RWPE2 (cell line): ENCODE results near the gene TOM1L2.

ENCODE experiments used
- ATAC-seq: fragments of 200-7000 bp; cut with Tn5 transposase; 3 replicates; pipeline ENCODE4 v1.9.1; 2021; ENCODE audit warnings: low read depth
- DNase-seq: peaks from one replicate; pipeline ENCODE4 v3.0.0-alpha.2; 2020; ENCODE audit warnings: low spot score
- H3K27ac ChIP-seq: fragments of 450-650 bp; 2 replicates; pipeline ENCODE4 v1.5.1; 2017; ENCODE audit warnings: mild to moderate bottlenecking; ENCODE audit not compliant: poor library complexity, severe bottlenecking
- H3K27me3 ChIP-seq: fragments of 250-450 bp; sonication (Bioruptor Pico); 2 replicates; pipeline ENCODE4 v1.5.1; 2021; ENCODE audit warnings: mild to moderate bottlenecking, moderate library complexity; ENCODE audit not compliant: insufficient read depth, poor library complexity, severe bottlenecking
- H3K36me3 ChIP-seq: fragments of 250-450 bp; sonication (Bioruptor Pico); 2 replicates; pipeline ENCODE4 v1.5.1; 2020; ENCODE audit warnings: low read depth, mild to moderate bottlenecking, moderate library complexity
- H3K4me1 ChIP-seq: fragments of 250-450 bp; sonication (Bioruptor Pico); 2 replicates; pipeline ENCODE4 v1.5.1; 2021; ENCODE audit warnings: mild to moderate bottlenecking, moderate library complexity; ENCODE audit not compliant: insufficient read depth, poor library complexity, severe bottlenecking
- H3K4me3 ChIP-seq: fragments of 250-450 bp; sonication (Bioruptor Pico); 2 replicates; pipeline ENCODE4 v1.5.1; 2021; ENCODE audit warnings: mild to moderate bottlenecking, moderate library complexity; ENCODE audit not compliant: severe bottlenecking
- H3K9me3 ChIP-seq: fragments of 250-450 bp; sonication (Bioruptor Pico); 2 replicates; pipeline ENCODE4 v1.5.1; 2021; ENCODE audit warnings: mild to moderate bottlenecking, moderate library complexity; ENCODE audit not compliant: severe bottlenecking
- TF ChIP-seq, protein P1 (sequence below): fragments of 450-650 bp; IDR thresholded peaks from one replicate; pipeline ENCODE4 v1.5.1; 2017; ENCODE audit warnings: mild to moderate bottlenecking, moderate library complexity; ENCODE audit not compliant: poor library complexity, severe bottlenecking

The TOM1L2 gene

GRCh38 chr17:17873450-17873991, 98.7 kb downstream of the TOM1L2 start:
- Histone ChIP-seq H3K36me3 (peaks cover 28% of the 10 kb centered on the region), H3K4me1 (no peaks in the 10 kb centered on the region), H3K27ac (no peak overlapping the region), H3K9me3 (no peaks in the 10 kb centered on the region), H3K27me3 (no peaks in the 10 kb centered on the region), H3K4me3 (no peak overlapping the region)
- TF ChIP-seq, protein P1, sequence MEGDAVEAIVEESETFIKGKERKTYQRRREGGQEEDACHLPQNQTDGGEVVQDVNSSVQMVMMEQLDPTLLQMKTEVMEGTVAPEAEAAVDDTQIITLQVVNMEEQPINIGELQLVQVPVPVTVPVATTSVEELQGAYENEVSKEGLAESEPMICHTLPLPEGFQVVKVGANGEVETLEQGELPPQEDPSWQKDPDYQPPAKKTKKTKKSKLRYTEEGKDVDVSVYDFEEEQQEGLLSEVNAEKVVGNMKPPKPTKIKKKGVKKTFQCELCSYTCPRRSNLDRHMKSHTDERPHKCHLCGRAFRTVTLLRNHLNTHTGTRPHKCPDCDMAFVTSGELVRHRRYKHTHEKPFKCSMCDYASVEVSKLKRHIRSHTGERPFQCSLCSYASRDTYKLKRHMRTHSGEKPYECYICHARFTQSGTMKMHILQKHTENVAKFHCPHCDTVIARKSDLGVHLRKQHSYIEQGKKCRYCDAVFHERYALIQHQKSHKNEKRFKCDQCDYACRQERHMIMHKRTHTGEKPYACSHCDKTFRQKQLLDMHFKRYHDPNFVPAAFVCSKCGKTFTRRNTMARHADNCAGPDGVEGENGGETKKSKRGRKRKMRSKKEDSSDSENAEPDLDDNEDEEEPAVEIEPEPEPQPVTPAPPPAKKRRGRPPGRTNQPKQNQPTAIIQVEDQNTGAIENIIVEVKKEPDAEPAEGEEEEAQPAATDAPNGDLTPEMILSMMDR = no peak
- DNase-seq (no peak), ATAC-seq (no peak)

DNA sequence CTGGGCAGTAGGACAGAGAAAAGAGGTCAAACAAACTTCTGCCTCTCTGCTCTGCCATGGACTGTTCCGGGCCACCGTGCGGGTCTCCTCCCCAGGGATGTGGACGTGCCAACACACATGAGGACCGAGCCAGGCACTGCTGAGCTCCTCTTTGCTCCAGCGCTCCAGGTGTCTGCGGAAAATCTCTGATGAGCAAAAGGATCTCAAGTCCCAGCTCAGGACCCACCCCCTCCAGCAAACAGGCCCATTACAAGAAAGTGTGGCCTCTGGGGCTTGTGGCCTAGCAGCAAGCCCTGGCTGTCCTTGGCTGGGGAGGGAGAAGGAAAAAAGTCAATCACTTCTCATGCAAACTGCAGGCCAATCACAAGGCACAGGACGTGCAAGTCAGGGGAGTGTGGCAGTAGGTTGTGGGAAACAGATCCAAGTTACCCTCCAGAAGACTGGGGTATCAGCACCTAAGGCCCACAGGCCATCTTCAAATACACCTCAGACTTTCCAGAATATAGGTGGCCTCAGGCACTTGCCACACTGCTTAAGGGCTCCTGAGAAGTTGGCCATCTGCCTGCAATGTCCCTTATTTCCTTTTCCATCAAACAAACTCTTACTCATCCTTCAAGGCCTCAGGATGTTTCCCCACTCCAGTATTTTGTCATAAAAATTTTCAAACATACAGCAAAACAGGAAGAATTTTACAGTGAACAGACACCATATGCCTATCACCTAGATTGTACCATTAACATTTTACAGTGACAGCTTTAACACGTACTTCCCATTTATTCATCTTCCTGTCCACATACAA, 99.5 kb downstream of the TOM1L2 start:
- H3K27ac ChIP-seq = no peak overlapping the region
- no peak for ATAC-seq
- no peaks in the 10 kb centered on the region for H3K4me1 ChIP-seq
- no peaks in the 10 kb centered on the region for H3K27me3 ChIP-seq
- H3K36me3 ChIP-seq = peaks cover 27% of the 10 kb centered on the region
- no peaks in the 10 kb centered on the region for H3K9me3 ChIP-seq
- TF ChIP-seq, protein P1 = no peak
- no peak for DNase-seq
- no peak overlapping the region for H3K4me3 ChIP-seq

GRCh38 chr17:17871913-17872312, 100.3 kb downstream of the TOM1L2 start:
- Histone ChIP-seq H3K27ac (no peak overlapping the region), H3K4me3 (no peak overlapping the region), H3K27me3 (no peaks in the 10 kb centered on the region), H3K36me3 (peaks cover 33% of the 10 kb centered on the region), H3K9me3 (no peaks in the 10 kb centered on the region), H3K4me1 (no peaks in the 10 kb centered on the region)
- DNase-seq (no peak), ATAC-seq (no peak)
- TF ChIP-seq, protein P1 = no peak

GRCh38 chr17:17870247-17870646, 102.0 kb downstream of the TOM1L2 start:
- TF ChIP-seq, protein P1 = peak; percentile 25
- Histone ChIP-seq H3K36me3 (peaks cover 28% of the 10 kb centered on the region), H3K4me3 (no peak overlapping the region), H3K27me3 (no peaks in the 10 kb centered on the region), H3K4me1 (no peaks in the 10 kb centered on the region), H3K9me3 (no peaks in the 10 kb centered on the region), H3K27ac (no peak overlapping the region)
- no peak for ATAC-seq
- DNase-seq = no peak
